ENCODE measurements around the gene TOR4A. TPM values are rescaled to one million over a fixed set of nuclear protein-coding genes. Genes with fewer than 3 reads are reported as not detected.
A peak's percentile ranks its signal among the peaks of the same experiment; 100 is the strongest.

Gene TOR4A
- total and polyA plus RNA-seq, 2 experiments from 2014 or later: 2.0 to 19.0 TPM

DNA sequence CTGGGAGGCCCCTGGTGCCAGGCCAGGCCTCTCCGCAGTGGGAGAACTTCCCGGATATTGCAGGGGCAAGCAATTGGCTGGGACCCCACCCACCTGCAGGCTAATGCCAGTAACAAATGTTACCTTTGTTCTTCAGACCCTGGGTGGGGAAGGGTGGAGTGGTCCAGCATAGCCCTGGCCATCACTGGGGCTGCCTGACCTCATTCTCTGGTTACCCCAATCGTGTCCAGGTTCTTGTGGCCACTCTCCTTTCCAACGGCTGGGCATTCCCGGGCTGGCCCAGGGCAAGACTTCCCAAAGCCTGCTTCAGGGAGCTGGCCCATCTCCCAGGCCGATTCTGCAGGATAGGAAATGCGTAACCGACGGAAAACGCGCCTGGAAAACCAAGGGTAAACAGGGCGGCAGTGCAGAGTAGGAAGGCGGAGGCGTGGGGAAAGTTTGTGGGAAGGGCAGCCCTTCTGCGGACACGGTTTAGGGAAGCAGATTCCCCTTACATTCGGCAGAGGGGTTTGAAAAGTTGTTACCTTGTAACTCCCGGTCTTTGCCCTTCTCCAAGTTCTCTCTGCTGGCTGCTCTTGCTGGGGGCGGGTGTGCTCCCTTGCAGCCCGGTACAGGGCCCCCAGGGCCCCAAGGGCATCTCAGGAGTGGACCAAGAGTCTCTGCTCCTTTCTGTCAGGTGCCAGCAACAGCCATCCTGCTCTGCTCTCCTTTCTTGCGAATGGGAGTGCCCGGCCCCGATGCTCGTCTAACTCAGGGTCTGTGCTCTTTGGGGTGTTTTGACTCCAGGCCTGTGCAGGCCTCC lies 21.1 kb downstream of the TOR4A start (continued):
- TF ChIP-seq, protein P1, sequence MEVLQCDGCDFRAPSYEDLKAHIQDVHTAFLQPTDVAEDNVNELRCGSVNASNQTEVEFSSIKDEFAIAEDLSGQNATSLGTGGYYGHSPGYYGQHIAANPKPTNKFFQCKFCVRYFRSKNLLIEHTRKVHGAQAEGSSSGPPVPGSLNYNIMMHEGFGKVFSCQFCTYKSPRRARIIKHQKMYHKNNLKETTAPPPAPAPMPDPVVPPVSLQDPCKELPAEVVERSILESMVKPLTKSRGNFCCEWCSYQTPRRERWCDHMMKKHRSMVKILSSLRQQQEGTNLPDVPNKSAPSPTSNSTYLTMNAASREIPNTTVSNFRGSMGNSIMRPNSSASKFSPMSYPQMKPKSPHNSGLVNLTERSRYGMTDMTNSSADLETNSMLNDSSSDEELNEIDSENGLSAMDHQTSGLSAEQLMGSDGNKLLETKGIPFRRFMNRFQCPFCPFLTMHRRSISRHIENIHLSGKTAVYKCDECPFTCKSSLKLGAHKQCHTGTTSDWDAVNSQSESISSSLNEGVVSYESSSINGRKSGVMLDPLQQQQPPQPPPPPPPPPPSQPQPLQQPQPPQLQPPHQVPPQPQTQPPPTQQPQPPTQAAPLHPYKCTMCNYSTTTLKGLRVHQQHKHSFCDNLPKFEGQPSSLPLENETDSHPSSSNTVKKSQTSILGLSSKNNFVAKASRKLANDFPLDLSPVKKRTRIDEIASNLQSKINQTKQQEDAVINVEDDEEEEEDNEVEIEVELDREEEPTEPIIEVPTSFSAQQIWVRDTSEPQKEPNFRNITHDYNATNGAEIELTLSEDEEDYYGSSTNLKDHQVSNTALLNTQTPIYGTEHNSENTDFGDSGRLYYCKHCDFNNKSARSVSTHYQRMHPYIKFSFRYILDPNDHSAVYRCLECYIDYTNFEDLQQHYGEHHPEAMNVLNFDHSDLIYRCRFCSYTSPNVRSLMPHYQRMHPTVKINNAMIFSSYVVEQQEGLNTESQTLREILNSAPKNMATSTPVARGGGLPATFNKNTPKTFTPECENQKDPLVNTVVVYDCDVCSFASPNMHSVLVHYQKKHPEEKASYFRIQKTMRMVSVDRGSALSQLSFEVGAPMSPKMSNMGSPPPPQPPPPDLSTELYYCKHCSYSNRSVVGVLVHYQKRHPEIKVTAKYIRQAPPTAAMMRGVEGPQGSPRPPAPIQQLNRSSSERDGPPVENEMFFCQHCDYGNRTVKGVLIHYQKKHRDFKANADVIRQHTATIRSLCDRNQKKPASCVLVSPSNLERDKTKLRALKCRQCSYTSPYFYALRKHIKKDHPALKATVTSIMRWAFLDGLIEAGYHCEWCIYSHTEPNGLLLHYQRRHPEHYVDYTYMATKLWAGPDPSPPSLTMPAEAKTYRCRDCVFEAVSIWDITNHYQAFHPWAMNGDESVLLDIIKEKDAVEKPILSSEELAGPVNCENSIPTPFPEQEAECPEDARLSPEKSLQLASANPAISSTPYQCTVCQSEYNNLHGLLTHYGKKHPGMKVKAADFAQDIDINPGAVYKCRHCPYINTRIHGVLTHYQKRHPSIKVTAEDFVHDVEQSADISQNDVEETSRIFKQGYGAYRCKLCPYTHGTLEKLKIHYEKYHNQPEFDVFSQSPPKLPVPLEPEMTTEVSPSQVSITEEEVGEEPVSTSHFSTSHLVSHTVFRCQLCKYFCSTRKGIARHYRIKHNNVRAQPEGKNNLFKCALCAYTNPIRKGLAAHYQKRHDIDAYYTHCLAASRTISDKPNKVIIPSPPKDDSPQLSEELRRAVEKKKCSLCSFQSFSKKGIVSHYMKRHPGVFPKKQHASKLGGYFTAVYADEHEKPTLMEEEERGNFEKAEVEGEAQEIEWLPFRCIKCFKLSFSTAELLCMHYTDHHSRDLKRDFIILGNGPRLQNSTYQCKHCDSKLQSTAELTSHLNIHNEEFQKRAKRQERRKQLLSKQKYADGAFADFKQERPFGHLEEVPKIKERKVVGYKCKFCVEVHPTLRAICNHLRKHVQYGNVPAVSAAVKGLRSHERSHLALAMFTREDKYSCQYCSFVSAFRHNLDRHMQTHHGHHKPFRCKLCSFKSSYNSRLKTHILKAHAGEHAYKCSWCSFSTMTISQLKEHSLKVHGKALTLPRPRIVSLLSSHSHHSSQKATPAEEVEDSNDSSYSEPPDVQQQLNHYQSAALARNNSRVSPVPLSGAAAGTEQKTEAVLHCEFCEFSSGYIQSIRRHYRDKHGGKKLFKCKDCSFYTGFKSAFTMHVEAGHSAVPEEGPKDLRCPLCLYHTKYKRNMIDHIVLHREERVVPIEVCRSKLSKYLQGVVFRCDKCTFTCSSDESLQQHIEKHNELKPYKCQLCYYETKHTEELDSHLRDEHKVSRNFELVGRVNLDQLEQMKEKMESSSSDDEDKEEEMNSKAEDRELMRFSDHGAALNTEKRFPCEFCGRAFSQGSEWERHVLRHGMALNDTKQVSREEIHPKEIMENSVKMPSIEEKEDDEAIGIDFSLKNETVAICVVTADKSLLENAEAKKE (CRISPR knock-in tag; IDR thresholded peaks at IDR 0.05): no peak

DNA sequence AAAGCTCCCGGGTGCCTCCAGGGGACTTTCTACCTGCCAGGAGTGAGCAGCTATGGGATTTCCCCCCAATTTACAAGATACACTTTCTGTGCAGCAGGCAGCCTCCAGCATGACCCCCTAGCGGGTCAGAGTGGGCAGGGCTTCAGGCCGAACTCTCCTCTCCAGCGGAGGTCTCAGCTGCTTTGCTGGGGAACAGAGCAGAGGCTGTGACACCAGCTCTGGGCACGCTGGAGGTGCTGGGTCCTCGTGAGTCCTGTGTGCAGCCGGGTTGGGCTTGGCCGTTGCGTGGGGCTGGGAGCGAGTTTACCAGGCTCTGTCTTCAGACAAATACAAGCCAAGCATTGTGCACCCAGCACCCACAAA lies 21.7 kb downstream of the TOR4A start:
- peaks cover 4% of the 10 kb centered on the region; the same call in 2 of the 3 replicates for H3K36me3 Mint-ChIP-seq (ENCODE audit: low read depth)
- H3K4me3 ChIP-seq: peak overlapping the region; percentile 94
- no peak overlapping the region for H2AFZ ChIP-seq
- peaks cover 41% of the 10 kb centered on the region for H3K27me3 ChIP-seq (ENCODE audit: insufficient read depth)
- peak overlapping the region; percentile 96 for H3K4me2 ChIP-seq
- H3K36me3 ChIP-seq (ENCODE audit: insufficient read depth): no peaks in the 10 kb centered on the region
- H3K4me3 Mint-ChIP-seq: peak overlapping the region; percentile 69
- H3K9me3 Mint-ChIP-seq: peaks cover 4% of the 10 kb centered on the region
- peak overlapping the region; percentile 84; the same call in 1 of the 2 replicates for H3K27ac ChIP-seq (ENCODE audit: low read depth)
- peaks cover 41% of the 10 kb centered on the region for H3K27me3 Mint-ChIP-seq (ENCODE audit: insufficient read depth, low read depth, poor library complexity)
- DNase-seq (ENCODE audit: low spot score): peak; percentile 60
- peaks cover 3% of the 10 kb centered on the region; the same call in 1 of the 2 replicates for H3K79me2 ChIP-seq (replicated peaks; ENCODE audit: insufficient read depth)
- no peaks in the 10 kb centered on the region for H3K9me2 ChIP-seq (ENCODE audit: insufficient read depth)
- H3F3A ChIP-seq (replicated peaks; ENCODE audit: low read depth): peaks cover 32% of the 10 kb centered on the region
- H3K4me1 Mint-ChIP-seq: peaks cover 41% of the 10 kb centered on the region
- H3K4me1 ChIP-seq (ENCODE audit: insufficient read depth): peaks cover 40% of the 10 kb centered on the region
- peak; percentile 15 for ATAC-seq
- peaks cover 11% of the 10 kb centered on the region for H4K20me1 ChIP-seq (replicated peaks; ENCODE audit: insufficient read depth)
- no peak overlapping the region for H3K27ac Mint-ChIP-seq
- no peak for TF ChIP-seq POLR2AphosphoS5 (IDR thresholded peaks at IDR 0.05; ENCODE audit: low read depth)
- TF ChIP-seq, protein P2, sequence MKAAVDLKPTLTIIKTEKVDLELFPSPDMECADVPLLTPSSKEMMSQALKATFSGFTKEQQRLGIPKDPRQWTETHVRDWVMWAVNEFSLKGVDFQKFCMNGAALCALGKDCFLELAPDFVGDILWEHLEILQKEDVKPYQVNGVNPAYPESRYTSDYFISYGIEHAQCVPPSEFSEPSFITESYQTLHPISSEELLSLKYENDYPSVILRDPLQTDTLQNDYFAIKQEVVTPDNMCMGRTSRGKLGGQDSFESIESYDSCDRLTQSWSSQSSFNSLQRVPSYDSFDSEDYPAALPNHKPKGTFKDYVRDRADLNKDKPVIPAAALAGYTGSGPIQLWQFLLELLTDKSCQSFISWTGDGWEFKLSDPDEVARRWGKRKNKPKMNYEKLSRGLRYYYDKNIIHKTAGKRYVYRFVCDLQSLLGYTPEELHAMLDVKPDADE (IDR thresholded peaks at IDR 0.05): no peak
- TF ChIP-seq EZH2phosphoT487 (IDR thresholded peaks at IDR 0.05; ENCODE audit: unreplicated experiment): no peak
- TF ChIP-seq NANOG (IDR thresholded peaks at IDR 0.05; ENCODE audit: borderline replicate concordance): no peak
- TF ChIP-seq, protein P1 (CRISPR knock-in tag; IDR thresholded peaks at IDR 0.05): no peak

All from GM23338 (cell line).